Left lobe of liver (tissue), 2 donors: ENCODE data around the gene ODF4. TPM values are rescaled to one million over a fixed set of nuclear protein-coding genes. Genes with fewer than 3 reads are reported as not detected.
A peak's percentile ranks its signal among the peaks of the same experiment; 100 is the strongest.
"Not testable (repeated sequence)": the region's sequence is repeated elsewhere in the genome, so short reads cannot be mapped to it uniquely, and the experiment has no call there.

Source experiments
- ATAC-seq: fragments of 200-7000 bp; cut with Tn5 transposase; one replicate; pipeline ENCODE4 v1.9.1; 2020; ENCODE audit warnings: mild to moderate bottlenecking, moderate library complexity
- DNase-seq: peaks from one replicate; pipeline ENCODE4 v3.0.0-alpha.2; 2020; ENCODE audit warnings: low spot score
- total RNA-seq: library from RNA; stranded (reverse); gene quantifications from one replicate; pipeline ENCODE4 v1.2.1, GENCODE V29; 2021
- donor health status: DM: no; HTN: no; CAD: no; lungs with moderate emphysema.
- donor health status: DM: no; HTN: yes; CAD: no.

The ODF4 gene
- total RNA-seq, 1 donor from 2014 or later, result not detected

DNA sequence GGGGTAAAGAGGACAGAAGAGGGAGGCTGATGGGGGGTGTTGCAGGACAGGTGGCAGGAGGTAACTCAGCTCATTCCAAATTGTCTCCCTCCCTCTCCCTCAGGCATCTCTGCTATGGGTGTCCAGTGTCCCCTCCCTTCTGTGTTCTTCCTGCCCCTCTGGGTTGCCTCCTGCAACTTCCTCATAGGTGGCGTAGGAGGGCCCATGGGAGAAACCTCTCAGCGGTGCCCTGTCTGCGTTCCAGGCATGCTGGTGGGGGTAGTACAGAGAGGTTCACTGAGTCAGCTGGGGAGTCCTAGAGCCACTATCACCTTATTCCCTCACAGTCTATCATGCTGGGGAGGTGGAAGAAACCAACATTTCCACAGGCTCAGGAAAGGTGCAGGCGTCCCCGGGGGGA lies 14.7 kb upstream of the ODF4 start:
- ATAC-seq (peak; percentile 17), DNase-seq (no peak)

DNA sequence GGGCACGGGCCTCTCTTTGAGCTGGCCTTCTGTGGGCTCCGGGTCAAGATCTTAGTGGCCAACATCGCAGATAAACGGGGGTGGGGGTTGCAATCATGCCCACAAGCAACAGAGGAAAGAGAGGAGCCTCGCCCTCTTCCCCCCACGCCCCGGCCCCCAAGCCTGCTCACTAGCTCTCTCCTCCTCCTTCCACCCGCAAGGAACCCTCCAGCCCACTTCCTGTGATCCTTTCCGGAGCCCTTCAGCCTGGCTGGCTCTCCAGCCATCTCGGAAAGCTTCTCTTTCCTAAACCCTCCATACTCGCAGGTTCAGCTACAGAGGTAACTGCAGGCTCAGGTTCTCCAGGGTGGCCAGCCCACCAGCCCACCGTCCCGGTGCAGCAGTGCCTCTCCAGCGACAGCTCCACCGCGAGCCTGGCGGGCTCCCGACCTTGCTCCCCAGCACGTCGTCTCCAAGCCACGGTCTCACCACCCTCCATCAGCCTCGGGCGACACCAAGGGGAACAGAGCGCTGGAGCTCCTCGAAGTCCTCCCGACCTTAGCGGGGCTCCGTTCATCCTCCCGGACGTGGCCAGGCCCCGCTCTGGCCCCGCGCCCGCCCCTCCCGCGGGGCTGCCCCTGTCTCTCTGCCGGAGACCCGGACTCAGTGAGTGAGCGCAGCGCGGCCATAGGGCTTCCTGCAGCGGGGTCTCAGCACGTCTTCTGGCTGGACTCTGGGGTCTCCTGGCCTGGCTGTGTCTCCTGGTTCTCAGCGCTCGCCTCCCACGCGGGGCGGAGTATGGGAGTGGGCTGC lies 12.9 kb upstream of the ODF4 start:
- ATAC-seq (peak; percentile 66), DNase-seq (no peak)

DNA sequence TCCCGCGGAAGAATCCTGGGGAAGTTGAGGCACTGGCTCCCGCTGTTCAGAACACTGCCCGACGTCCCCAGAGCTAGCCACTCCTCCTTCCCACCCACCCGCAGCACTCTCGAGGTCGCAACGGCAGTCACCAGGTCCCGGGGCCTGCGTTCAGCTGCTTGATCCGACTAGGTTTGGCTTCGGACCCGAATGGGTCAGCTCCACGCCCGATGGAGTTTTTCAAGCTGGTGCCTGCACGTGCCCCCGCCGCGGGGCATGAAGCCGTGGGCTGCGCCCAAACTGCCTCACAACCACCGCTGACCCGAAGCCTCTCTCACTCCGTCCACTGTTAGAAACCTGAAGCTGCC lies 12.4 kb upstream of the ODF4 start:
- no peak for DNase-seq
- ATAC-seq, result peak; percentile 19

DNA sequence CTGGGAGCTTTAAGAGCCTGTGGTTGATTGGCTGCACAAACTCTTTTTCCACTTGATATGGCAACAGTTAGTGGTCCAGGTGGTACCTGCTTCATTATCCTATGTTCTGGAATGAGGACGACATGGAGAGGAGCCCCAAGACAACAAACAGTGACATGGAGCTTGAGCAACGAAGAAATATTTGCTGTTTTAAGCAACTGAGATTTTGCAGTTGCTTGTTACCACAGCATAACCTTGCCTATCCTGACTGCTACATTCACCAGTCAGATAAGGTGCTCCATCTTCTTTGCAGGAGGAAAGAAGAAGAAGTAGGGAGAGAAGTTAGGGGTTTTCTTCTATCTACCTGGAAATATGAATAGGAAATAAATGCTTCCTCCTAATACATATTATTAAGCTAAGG lies 7.5 kb upstream of the ODF4 start:
- ATAC-seq (no peak), DNase-seq (no peak)

- ATAC-seq (peak; percentile 63), DNase-seq (no peak)
Observed at GRCh38 chr17:8332688-8333087, 7.0 kb upstream of the ODF4 start.

DNA sequence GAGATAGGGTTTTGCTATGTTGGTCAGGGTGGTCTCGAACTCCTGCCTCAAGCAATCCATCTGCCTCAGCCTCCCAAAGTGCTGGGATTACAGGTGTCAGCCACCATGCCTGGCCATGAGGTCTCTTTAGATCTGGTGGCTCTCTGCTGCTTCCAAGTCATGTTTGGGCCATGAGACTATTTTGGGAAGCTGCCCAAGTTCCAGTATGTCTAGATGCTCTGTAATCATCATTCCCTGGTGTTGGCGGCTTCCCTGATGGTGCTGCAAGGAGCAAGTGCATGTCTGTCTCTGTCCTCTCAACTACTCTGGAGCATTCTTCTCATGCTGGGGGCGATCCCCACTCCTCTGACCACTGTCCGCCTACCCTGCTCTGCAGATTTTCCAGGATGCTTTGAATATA lies 6.4 kb upstream of the ODF4 start:
- DNase-seq, result no peak

GRCh38 chr17:8337802-8338752 lies 1.6 kb upstream of the ODF4 start:
- no peak for ATAC-seq

More for the DNA sequence above, 6.4 kb upstream of the ODF4 start:
- ATAC-seq, result no peak

GRCh38 chr17:8338753-8339140 lies 893 bp upstream of the ODF4 start:
- DNase-seq, result no peak

More at GRCh38 chr17:8337802-8338752, 1.6 kb upstream of the ODF4 start:
- no peak for DNase-seq

GRCh38 chr17:8341456-8341855 lies 1.8 kb downstream of the ODF4 start:
- no peak for DNase-seq
- ATAC-seq, result no peak

More at GRCh38 chr17:8338753-8339140, 893 bp upstream of the ODF4 start:
- ATAC-seq, result no peak

- no peak for DNase-seq
- ATAC-seq, result no peak
Observed at GRCh38 chr17:8345052-8345690, 5.5 kb downstream of the ODF4 start.

DNA sequence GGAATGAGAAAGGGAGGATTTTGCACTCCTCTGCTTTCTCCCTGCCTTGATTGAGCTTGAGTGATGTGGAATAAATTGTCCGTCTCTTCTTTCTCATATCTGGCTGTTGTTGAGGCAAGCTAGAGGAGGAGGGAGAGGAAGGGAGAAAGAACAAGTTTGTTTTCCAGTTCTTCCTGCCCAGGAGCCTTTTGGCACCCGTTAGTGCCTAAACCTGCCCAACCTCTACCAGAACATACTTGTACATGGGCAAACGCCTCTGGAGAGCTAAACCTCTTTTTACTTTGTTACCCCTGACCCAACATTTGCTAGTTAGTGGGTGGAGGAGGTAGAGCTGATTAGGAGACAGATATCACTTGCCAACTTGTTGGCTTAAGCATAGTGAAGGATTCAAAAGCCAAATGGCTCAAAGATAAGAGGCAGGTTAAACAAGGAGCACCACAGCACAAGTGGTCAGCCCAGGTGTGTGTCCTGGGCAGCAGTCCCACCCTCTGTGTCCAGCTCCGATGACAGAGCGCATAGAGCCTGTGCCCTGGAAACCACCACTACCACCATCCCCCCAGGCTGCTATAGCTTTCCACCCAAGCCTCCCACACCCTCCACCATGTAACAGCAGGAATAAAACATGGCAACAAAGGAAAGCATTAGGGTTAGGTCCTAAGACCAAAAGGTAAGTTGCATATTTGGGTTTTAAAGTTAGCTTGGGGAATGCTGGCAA lies 6.5 kb downstream of the ODF4 start:
- ATAC-seq (no peak), DNase-seq (no peak)

- not testable (repeated sequence) for ATAC-seq, DNase-seq
Observed at GRCh38 chr17:8347001-8347400, 7.4 kb downstream of the ODF4 start.

GRCh38 chr17:8350339-8350738 lies 10.7 kb downstream of the ODF4 start:
- no peak for ATAC-seq

GRCh38 chr17:8353736-8354135 lies 14.1 kb downstream of the ODF4 start:
- ATAC-seq (no peak), DNase-seq (no peak)

More at GRCh38 chr17:8350339-8350738, 10.7 kb downstream of the ODF4 start:
- no peak for DNase-seq

GRCh38 chr17:8354236-8354635 lies 14.6 kb downstream of the ODF4 start:
- ATAC-seq (no peak), DNase-seq (no peak)

DNA sequence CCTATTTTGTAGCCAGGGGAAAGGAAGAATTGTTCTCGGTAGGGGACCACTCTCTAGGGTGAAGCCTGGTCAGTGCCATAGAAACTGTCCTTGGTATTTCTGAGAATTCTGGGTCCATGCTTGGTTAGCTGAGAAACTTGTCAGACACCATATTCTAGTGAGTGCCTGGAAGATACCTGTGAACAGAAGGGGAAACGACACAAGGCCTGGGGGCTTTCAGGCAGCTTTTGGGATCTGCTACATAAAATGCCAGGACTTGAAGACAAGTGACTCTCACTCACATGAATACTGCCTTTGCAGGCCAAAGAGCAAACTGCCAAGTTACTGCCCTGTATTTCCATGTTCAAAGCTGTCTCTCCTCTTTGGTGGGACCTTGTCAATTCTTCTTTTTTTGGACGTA lies 18.3 kb downstream of the ODF4 start:
- ATAC-seq (no peak), DNase-seq (no peak)

- no peak for DNase-seq
- no peak for ATAC-seq
Observed at GRCh38 chr17:8359769-8360168, 20.1 kb downstream of the ODF4 start.

GRCh38 chr17:8360260-8360659 lies 20.6 kb downstream of the ODF4 start:
- ATAC-seq, result no peak
- no peak for DNase-seq

- DNase-seq (no peak), ATAC-seq (no peak)
Observed at GRCh38 chr17:8360751-8361150, 21.1 kb downstream of the ODF4 start.

DNA sequence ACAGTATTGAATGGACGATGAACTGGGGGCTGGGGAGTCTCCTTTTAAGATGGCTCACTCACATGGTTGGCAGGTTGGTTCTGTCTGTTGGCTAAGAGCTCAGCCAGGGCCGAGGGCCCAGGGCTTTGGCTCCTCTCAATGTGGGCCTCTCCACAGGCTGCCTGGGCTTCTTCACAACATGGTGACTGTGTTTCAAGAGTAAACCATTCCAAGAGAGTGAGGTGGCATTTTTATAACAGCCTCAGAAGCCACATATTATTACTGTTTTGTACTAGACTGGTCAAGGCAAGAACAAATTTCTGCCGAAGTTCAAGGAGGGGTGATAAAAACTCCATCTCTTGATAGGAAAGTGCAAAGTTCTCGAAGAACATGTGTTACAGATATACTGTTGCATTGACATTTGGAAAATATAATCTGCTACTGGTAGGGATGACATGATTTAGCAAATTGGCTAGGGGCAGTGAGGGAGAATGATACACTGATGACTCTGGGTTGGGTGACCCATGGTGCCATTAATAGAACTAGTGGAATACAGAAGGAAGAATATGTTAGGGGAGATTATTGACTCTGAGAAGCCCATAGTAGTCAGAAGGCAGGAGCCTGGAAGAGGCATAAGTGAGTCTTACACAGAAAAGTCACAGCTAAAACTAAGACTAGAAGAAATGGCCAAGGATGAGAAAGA lies 23.2 kb downstream of the ODF4 start:
- no peak for ATAC-seq
- DNase-seq, result no peak
